ENCODE results near the gene PLXDC2. TPM values are rescaled to one million over a fixed set of nuclear protein-coding genes. Genes with fewer than 3 reads are reported as not detected.

The PLXDC2 gene
- total RNA-seq, 2 donors from 2014 or later = 19.5 to 26.4 TPM

DNA sequence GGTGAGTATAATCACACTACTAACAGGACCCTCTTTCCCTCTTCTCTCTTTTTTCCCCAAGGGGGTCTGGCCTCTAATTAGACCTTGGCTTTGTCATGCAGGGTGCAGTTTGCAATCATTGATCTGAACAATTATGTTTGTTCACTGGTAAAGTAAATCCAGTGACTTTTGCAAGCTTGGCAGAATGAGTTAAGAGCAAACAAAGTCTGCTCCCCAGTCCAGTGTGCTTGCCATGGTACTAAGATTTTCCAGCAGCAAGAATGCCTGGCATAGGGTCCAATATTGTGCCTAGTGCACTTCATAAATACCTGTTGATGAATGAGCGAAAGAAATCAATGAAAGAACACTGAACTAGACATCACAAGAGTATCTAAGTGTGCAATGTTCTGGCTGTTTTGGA is 43.9 kb downstream of the PLXDC2 start:
- no peaks in the 10 kb centered on the region for H3K36me3 Mint-ChIP-seq (ENCODE audit: low read depth)
- H3K36me3 ChIP-seq (ENCODE audit: control insufficient read depth, insufficient read depth, low read length) = no peaks in the 10 kb centered on the region
- H3K4me1 ChIP-seq (ENCODE audit: control insufficient read depth, insufficient read depth, low read length) = peaks cover 14% of the 10 kb centered on the region
- no peaks in the 10 kb centered on the region for H3K9me3 Mint-ChIP-seq
- no peak overlapping the region for H3K9ac ChIP-seq (ENCODE audit: extremely low read depth, low read length, poor library complexity, severe bottlenecking)
- 100% methylated on average over 1 of the region's 1 CpG; no CpG with 5 or more reads in 1 of the 2 experiments for WGBS, 2 experiments (ENCODE audit: insufficient coverage in 1 of 2, insufficient read length in 1 of 2)
- no peaks in the 10 kb centered on the region for H3K27me3 Mint-ChIP-seq (ENCODE audit: insufficient read depth)
- no peaks in the 10 kb centered on the region for H3K9me3 ChIP-seq (ENCODE audit: control insufficient read depth, low read length)
- TF ChIP-seq, protein P1, sequence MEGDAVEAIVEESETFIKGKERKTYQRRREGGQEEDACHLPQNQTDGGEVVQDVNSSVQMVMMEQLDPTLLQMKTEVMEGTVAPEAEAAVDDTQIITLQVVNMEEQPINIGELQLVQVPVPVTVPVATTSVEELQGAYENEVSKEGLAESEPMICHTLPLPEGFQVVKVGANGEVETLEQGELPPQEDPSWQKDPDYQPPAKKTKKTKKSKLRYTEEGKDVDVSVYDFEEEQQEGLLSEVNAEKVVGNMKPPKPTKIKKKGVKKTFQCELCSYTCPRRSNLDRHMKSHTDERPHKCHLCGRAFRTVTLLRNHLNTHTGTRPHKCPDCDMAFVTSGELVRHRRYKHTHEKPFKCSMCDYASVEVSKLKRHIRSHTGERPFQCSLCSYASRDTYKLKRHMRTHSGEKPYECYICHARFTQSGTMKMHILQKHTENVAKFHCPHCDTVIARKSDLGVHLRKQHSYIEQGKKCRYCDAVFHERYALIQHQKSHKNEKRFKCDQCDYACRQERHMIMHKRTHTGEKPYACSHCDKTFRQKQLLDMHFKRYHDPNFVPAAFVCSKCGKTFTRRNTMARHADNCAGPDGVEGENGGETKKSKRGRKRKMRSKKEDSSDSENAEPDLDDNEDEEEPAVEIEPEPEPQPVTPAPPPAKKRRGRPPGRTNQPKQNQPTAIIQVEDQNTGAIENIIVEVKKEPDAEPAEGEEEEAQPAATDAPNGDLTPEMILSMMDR (conservative IDR thresholded peaks at IDR 0.05) = no peak
- H3K4me1 Mint-ChIP-seq = peaks cover 38% of the 10 kb centered on the region
- no peak overlapping the region for H3K4me3 Mint-ChIP-seq
- DNase-seq = no peak
- H3K27ac ChIP-seq (ENCODE audit: low read depth, low read length) = no peak overlapping the region
- H3K27me3 ChIP-seq (ENCODE audit: control insufficient read depth, insufficient read depth, low read length, poor library complexity, severe bottlenecking) = no peaks in the 10 kb centered on the region
- H3K27ac Mint-ChIP-seq = no peak overlapping the region
- H3K4me3 ChIP-seq (ENCODE audit: low read length) = no peak overlapping the region

DNA sequence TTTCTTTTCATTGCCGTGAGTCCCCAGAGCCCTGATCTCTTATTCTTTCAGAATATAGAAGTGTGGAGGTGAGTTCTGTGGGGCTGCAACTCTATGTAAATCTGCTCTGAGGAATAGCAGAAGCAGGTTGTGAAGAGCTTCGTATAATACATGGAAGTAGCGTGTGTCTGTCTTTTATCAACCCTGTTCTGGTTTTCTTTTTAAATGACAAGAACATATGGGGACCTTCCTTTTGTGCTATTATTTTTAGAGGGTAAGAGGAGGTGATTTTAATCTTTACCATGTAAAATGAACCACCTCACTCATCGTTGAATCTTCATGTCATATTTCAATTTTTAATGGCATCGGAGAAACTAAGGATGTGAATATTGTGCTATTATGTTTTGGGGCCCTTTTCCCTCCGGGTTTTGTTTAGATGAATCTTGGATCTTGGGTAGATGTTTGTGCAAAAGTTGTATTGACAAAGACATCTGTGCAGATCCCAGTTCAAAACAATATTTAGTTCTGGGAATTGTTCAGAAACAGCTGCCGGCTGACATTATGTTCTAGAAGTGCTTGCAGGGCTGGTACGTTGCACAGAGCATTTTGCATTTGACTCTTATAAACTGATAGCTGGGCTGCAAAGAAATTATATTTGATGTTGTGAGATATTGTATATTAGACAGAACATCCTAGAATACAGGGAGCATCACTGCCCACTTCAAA is 46.7 kb downstream of the PLXDC2 start:
- DNase-seq = no peak
- Mint-ChIP-seq H3K4me3 (no peak overlapping the region), H3K4me1 (peaks cover 38% of the 10 kb centered on the region), H3K36me3 (ENCODE audit: low read depth) (peaks cover 15% of the 10 kb centered on the region), H3K27me3 (ENCODE audit: insufficient read depth) (no peaks in the 10 kb centered on the region), H3K27ac (no peak overlapping the region), H3K9me3 (peaks cover 5% of the 10 kb centered on the region)
- peaks cover 9% of the 10 kb centered on the region for H3K9me3 ChIP-seq (ENCODE audit: control insufficient read depth, low read length)
- no peaks in the 10 kb centered on the region for H3K36me3 ChIP-seq (ENCODE audit: control insufficient read depth, insufficient read depth, low read length)
- TF ChIP-seq, protein P1 (conservative IDR thresholded peaks at IDR 0.05) = no peak
- H3K9ac ChIP-seq (ENCODE audit: extremely low read depth, low read length, poor library complexity, severe bottlenecking) = no peak overlapping the region
- peak overlapping the region; percentile 5 for H3K4me3 ChIP-seq (ENCODE audit: low read length)
- H3K4me1 ChIP-seq (ENCODE audit: control insufficient read depth, insufficient read depth, low read length) = peaks cover 14% of the 10 kb centered on the region
- H3K27me3 ChIP-seq (ENCODE audit: control insufficient read depth, insufficient read depth, low read length, poor library complexity, severe bottlenecking) = no peaks in the 10 kb centered on the region
- no peak overlapping the region for H3K27ac ChIP-seq (ENCODE audit: low read depth, low read length)
- WGBS, 2 experiments (ENCODE audit: insufficient coverage in 1 of 2, insufficient read length in 1 of 2) = 86 to 89% methylated on average over 5 to 8 of the region's 8 CpGs

DNA sequence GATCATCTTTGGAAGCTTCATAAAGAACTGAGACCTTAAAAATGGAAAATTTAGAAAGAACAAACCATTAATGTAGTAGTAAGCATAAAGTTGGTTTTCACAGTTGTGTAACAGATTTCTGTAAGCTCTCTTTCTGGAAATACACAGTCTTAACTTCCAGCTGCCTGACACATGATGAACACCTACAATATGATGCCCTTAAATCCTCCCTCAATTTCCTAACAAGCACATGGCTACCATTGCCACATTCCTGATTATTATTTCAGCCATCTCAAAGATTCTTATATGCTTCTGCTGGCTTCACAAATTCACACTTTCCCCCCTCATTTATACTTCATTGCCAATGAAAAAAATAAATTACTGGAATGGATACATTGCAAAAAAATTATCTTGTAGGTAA is 49.4 kb downstream of the PLXDC2 start:
- Histone ChIP-seq H3K9ac (ENCODE audit: extremely low read depth, low read length, poor library complexity, severe bottlenecking) (no peak overlapping the region), H3K27me3 (ENCODE audit: control insufficient read depth, insufficient read depth, low read length, poor library complexity, severe bottlenecking) (no peaks in the 10 kb centered on the region), H3K27ac (ENCODE audit: low read depth, low read length) (no peak overlapping the region), H3K4me3 (ENCODE audit: low read length) (no peak overlapping the region), H3K4me1 (ENCODE audit: control insufficient read depth, insufficient read depth, low read length) (peaks cover 8% of the 10 kb centered on the region), H3K9me3 (ENCODE audit: control insufficient read depth, low read length) (peaks cover 9% of the 10 kb centered on the region), H3K36me3 (ENCODE audit: control insufficient read depth, insufficient read depth, low read length) (no peaks in the 10 kb centered on the region)
- peaks cover 5% of the 10 kb centered on the region for H3K9me3 Mint-ChIP-seq
- H3K27me3 Mint-ChIP-seq (ENCODE audit: insufficient read depth) = no peaks in the 10 kb centered on the region
- peaks cover 20% of the 10 kb centered on the region for H3K4me1 Mint-ChIP-seq
- H3K36me3 Mint-ChIP-seq (ENCODE audit: low read depth) = peaks cover 15% of the 10 kb centered on the region
- no peak for DNase-seq
- TF ChIP-seq, protein P1 (conservative IDR thresholded peaks at IDR 0.05) = no peak
- no peak overlapping the region for H3K4me3 Mint-ChIP-seq
- H3K27ac Mint-ChIP-seq = no peak overlapping the region
